Measurements from ENCODE around the gene SCLT1.

SCLT1 gene

GRCh38 chr4:129064717-129065116, 28.6 kb downstream of the SCLT1 start:
- no peak for DNase-seq

GRCh38 chr4:129063640-129064039, 29.7 kb downstream of the SCLT1 start:
- DNase-seq: no peak

GRCh38 chr4:129062580-129062979, 30.8 kb downstream of the SCLT1 start:
- DNase-seq: no peak

GRCh38 chr4:129059028-129059427, 34.3 kb downstream of the SCLT1 start:
- no peak for DNase-seq

- DNase-seq: no peak
Measured at GRCh38 chr4:129046055-129046959, 47.0 kb downstream of the SCLT1 start.

- no peak for DNase-seq
Measured at GRCh38 chr4:129043523-129043922, 49.8 kb downstream of the SCLT1 start.

GRCh38 chr4:129040471-129040870, 52.9 kb downstream of the SCLT1 start:
- DNase-seq: no peak

- no peak for DNase-seq
Measured at GRCh38 chr4:129037093-129037492, 56.2 kb downstream of the SCLT1 start.

- no peak for DNase-seq
Measured at GRCh38 chr4:129014566-129015509, 78.5 kb downstream of the SCLT1 start.

- no peak for DNase-seq
Measured at GRCh38 chr4:129008096-129008495, 85.2 kb downstream of the SCLT1 start.

GRCh38 chr4:128986908-128987307, 106.4 kb downstream of the SCLT1 start:
- no peak for DNase-seq

- no peak for DNase-seq
Measured at GRCh38 chr4:128986019-128986418, 107.3 kb downstream of the SCLT1 start.

- no peak for DNase-seq
Measured at GRCh38 chr4:128983771-128984485, 109.4 kb downstream of the SCLT1 start.

- DNase-seq: no peak
Measured at GRCh38 chr4:128981377-128981776, 112.0 kb downstream of the SCLT1 start.

GRCh38 chr4:128980816-128981326, 112.5 kb downstream of the SCLT1 start:
- DNase-seq: no peak

- DNase-seq: no peak
Measured at GRCh38 chr4:128979934-128980333, 113.4 kb downstream of the SCLT1 start.

GRCh38 chr4:128978985-128979384, 114.4 kb downstream of the SCLT1 start:
- no peak for DNase-seq

GRCh38 chr4:128974136-128974581, 119.2 kb downstream of the SCLT1 start:
- no peak for DNase-seq

GRCh38 chr4:128973384-128973783, 120.0 kb downstream of the SCLT1 start:
- no peak for DNase-seq

GRCh38 chr4:128961405-128961804, 131.9 kb downstream of the SCLT1 start:
- no peak for DNase-seq

- DNase-seq: no peak
Measured at GRCh38 chr4:128958194-128958593, 135.1 kb downstream of the SCLT1 start.

GRCh38 chr4:128957459-128957858, 135.9 kb downstream of the SCLT1 start:
- no peak for DNase-seq

GRCh38 chr4:128955751-128956150, 137.6 kb downstream of the SCLT1 start:
- DNase-seq: no peak

Measured in NCI-H1417 treated with DMSO at 0.1 percent for 48 hours (cell line).